ENCODE data around the gene AMOTL1.

GRCh38 chr11:94800414-94800813 lies 32.3 kb downstream of the AMOTL1 start:
- TF ChIP-seq GATA2 (IDR thresholded peaks at IDR 0.05; ENCODE audit: low read depth, low read length) (no peak), GATA3 (IDR thresholded peaks at IDR 0.05; ENCODE audit: low read depth, low read length) (no peak)

Measured in SH-SY5Y (cell line).